Neural cell (in vitro differentiated cells): Measurements from ENCODE around the gene SFR1.

Experiments
- EP300 ChIP-seq: fragments of 450-650 bp; conservative IDR thresholded peaks from 2 replicates; pipeline ENCODE4 v1.6.1; 2014; ENCODE audit warnings: antibody characterized with exemption, mild to moderate bottlenecking, moderate library complexity; ENCODE audit not compliant: poor library complexity, severe bottlenecking
- EZH2 ChIP-seq: fragments of 200-600, 300-800 bp; shearing (Covaris generic), sonication (generic); IDR thresholded peaks from 2 replicates; pipeline ENCODE4 v1.6.1; 2014; ENCODE audit warnings: antibody characterized with exemption, low read length, borderline replicate concordance, mild to moderate bottlenecking; ENCODE audit not compliant: insufficient read depth, poor library complexity, severe bottlenecking
- MXI1 ChIP-seq: fragments of 450-650 bp; conservative IDR thresholded peaks from 2 replicates; pipeline ENCODE4 v1.6.1; 2014; ENCODE audit warnings: antibody characterized with exemption, mild to moderate bottlenecking; ENCODE audit not compliant: poor library complexity, severe bottlenecking
- RAD21 ChIP-seq: fragments of 450-650 bp; conservative IDR thresholded peaks from 2 replicates; pipeline ENCODE4 v1.6.1; 2014; ENCODE audit warnings: antibody characterized with exemption, mild to moderate bottlenecking, moderate library complexity
- SMC3 ChIP-seq: fragments of 450-650 bp; conservative IDR thresholded peaks from 2 replicates; pipeline ENCODE4 v1.6.1; 2014; ENCODE audit warnings: antibody characterized with exemption, mild to moderate bottlenecking, moderate library complexity; ENCODE audit not compliant: poor library complexity
- TF ChIP-seq, protein P1 (sequence below): fragments of 450-650 bp; IDR thresholded peaks from 2 replicates; pipeline ENCODE4 v1.5.1; 2014; ENCODE audit warnings: antibody characterized with exemption, mild to moderate bottlenecking, moderate library complexity; ENCODE audit not compliant: poor library complexity, severe bottlenecking
- TF ChIP-seq, protein P2 (sequence below): IDR thresholded peaks from 2 replicates; pipeline ENCODE4 v1.6.1; 2012; ENCODE audit warnings: borderline replicate concordance

DNA sequence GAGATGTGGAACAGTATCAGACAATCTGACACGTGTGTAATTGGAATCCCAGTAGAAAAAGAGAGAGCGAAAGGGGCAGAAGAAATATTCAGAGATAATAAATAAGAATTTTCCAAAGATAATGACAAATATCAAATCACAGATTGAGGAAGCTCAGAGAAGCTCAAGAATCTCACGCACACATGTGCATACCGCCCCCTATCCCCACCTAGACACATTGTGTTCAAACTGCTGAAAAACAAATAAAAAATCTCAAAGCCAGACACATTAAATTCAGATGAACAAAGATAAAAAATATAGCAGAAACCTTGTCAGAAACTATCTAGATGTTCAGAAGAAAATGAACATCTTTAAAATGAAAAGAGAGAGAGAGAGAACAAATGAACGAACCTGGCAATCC is 17.2 kb downstream of the SFR1 start:
- TF ChIP-seq RAD21 (no peak), EZH2 (no peak), EP300 (no peak), SMC3 (no peak), MXI1 (no peak)
- TF ChIP-seq, protein P1, sequence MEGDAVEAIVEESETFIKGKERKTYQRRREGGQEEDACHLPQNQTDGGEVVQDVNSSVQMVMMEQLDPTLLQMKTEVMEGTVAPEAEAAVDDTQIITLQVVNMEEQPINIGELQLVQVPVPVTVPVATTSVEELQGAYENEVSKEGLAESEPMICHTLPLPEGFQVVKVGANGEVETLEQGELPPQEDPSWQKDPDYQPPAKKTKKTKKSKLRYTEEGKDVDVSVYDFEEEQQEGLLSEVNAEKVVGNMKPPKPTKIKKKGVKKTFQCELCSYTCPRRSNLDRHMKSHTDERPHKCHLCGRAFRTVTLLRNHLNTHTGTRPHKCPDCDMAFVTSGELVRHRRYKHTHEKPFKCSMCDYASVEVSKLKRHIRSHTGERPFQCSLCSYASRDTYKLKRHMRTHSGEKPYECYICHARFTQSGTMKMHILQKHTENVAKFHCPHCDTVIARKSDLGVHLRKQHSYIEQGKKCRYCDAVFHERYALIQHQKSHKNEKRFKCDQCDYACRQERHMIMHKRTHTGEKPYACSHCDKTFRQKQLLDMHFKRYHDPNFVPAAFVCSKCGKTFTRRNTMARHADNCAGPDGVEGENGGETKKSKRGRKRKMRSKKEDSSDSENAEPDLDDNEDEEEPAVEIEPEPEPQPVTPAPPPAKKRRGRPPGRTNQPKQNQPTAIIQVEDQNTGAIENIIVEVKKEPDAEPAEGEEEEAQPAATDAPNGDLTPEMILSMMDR: no peak
- TF ChIP-seq, protein P2, sequence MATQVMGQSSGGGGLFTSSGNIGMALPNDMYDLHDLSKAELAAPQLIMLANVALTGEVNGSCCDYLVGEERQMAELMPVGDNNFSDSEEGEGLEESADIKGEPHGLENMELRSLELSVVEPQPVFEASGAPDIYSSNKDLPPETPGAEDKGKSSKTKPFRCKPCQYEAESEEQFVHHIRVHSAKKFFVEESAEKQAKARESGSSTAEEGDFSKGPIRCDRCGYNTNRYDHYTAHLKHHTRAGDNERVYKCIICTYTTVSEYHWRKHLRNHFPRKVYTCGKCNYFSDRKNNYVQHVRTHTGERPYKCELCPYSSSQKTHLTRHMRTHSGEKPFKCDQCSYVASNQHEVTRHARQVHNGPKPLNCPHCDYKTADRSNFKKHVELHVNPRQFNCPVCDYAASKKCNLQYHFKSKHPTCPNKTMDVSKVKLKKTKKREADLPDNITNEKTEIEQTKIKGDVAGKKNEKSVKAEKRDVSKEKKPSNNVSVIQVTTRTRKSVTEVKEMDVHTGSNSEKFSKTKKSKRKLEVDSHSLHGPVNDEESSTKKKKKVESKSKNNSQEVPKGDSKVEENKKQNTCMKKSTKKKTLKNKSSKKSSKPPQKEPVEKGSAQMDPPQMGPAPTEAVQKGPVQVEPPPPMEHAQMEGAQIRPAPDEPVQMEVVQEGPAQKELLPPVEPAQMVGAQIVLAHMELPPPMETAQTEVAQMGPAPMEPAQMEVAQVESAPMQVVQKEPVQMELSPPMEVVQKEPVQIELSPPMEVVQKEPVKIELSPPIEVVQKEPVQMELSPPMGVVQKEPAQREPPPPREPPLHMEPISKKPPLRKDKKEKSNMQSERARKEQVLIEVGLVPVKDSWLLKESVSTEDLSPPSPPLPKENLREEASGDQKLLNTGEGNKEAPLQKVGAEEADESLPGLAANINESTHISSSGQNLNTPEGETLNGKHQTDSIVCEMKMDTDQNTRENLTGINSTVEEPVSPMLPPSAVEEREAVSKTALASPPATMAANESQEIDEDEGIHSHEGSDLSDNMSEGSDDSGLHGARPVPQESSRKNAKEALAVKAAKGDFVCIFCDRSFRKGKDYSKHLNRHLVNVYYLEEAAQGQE: no peak
